Measurements from ENCODE around the gene SMIM26.

Gene SMIM26

DNA sequence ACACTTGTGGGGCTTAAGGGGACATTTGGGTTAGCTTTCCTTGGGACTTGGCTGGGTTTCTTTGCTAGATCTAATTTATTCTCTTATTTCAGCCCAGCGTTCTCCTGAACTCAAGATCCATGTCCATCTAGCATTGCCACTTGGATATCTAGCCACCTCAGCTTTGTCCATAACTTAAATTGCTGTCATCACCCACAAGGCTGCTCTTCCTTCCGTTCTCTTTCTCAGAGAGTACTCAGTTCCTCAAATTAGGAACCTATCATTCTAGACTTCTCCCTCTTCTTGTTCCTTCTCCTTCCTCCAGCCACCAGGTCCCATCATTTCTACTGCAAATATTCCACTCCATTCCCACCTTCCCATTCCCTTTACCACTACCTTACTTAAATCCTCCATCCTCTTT is 4.3 kb downstream of the SMIM26 start:
- H3K27me3 ChIP-seq (ENCODE audit: control insufficient read depth in 5 of 5, insufficient read depth in 4 of 5, low read length in 5 of 5): no peaks in the 10 kb centered on the region
- no peak overlapping the region for H3K4me3 ChIP-seq (ENCODE audit: low read depth in 1 of 5, low read length in 5 of 5)
- H3K36me3 ChIP-seq (ENCODE audit: control insufficient read depth in 5 of 5, insufficient read depth in 5 of 5, low read length in 5 of 5): peaks cover 5 to 14% (median 10%) of the 10 kb centered on the region in 5 donors
- no peak overlapping the region for H3K9ac ChIP-seq (ENCODE audit: low read length in 5 of 5)
- H3K9me3 ChIP-seq (ENCODE audit: control insufficient read depth in 5 of 5, low read length in 5 of 5): no peaks in the 10 kb centered on the region
- H3K4me1 ChIP-seq (ENCODE audit: control insufficient read depth in 5 of 5, insufficient read depth in 5 of 5, low read length in 5 of 5): peaks cover 0 to 12% (median 12%) of the 10 kb centered on the region in 5 donors
- no peak overlapping the region for H3K27ac ChIP-seq (ENCODE audit: low read depth, low read length)

DNA sequence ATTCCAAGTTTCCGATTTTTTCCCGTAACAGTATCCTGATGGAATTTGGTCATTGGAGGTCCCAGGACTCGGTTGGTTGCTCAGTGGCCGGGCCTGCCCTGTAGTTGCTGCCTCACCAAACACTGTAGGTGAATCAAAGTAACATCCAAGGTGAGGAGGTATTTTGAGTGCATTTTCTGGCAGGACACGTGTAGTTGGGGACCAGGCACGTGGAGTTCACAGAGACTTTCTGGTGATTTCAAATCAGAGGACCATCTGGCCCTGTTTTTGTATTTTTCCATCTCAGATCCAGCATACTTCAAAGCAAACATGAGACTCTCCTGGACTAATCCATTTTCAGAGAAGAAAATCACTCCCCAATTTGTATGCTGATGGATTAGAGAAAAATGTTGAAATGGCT is 10.7 kb downstream of the SMIM26 start:
- Histone ChIP-seq H3K9me3 (ENCODE audit: control insufficient read depth in 5 of 5, low read length in 5 of 5) (no peaks in the 10 kb centered on the region), H3K9ac (ENCODE audit: low read length in 5 of 5) (no peak overlapping the region), H3K27ac (ENCODE audit: low read depth, low read length) (no peak overlapping the region), H3K4me3 (ENCODE audit: low read depth in 1 of 5, low read length in 5 of 5) (no peak overlapping the region), H3K27me3 (ENCODE audit: control insufficient read depth in 5 of 5, insufficient read depth in 4 of 5, low read length in 5 of 5) (no peaks in the 10 kb centered on the region), H3K36me3 (ENCODE audit: control insufficient read depth in 5 of 5, insufficient read depth in 5 of 5, low read length in 5 of 5) (no peaks in the 10 kb centered on the region), H3K4me1 (ENCODE audit: control insufficient read depth in 5 of 5, insufficient read depth in 5 of 5, low read length in 5 of 5) (no peaks in the 10 kb centered on the region)

DNA sequence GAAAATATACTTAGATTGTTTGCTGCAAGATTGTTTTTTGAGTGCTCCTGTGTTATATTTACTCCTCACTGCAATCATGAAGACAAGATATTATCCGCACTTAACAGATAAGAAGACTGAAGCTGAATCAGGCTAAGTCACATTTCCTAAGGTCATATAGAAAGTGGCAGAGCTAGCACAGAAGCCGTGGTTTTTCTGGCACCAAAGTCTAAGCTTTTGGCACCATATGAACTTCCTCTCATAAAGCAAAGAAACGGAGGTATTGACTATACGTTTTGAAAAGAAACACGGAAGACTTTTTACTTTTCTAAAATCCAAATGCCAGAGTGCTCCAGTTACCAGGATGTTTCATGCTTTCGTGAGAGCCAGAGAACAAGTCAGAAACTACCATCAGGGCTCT is 11.3 kb downstream of the SMIM26 start:
- no peaks in the 10 kb centered on the region for H3K36me3 ChIP-seq (ENCODE audit: control insufficient read depth in 5 of 5, insufficient read depth in 5 of 5, low read length in 5 of 5)

DNA sequence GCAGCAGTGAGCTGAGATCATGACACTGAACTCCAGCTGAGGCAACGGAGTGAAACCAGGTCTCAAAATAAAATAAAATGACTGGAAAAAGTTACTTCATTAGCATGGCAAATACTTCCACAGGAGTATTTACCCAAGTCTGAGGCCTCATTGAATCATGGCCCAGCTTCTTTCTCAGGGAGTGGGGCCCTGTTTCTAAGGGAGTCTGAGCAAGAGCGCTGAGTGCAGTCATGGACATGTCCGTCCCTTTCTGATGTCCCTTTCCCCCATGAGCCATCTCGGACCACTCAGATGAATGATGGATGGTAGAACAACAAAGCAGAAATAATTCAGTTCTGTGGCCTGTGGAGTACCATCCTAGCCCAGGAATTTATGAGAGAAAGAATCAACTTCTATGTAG is 12.8 kb downstream of the SMIM26 start:
- no peaks in the 10 kb centered on the region for H3K27me3 ChIP-seq (ENCODE audit: control insufficient read depth in 5 of 5, insufficient read depth in 4 of 5, low read length in 5 of 5)
- H3K9me3 ChIP-seq (ENCODE audit: control insufficient read depth in 5 of 5, low read length in 5 of 5): no peaks in the 10 kb centered on the region
- no peak overlapping the region for H3K4me3 ChIP-seq (ENCODE audit: low read depth in 1 of 5, low read length in 5 of 5)
- H3K36me3 ChIP-seq (ENCODE audit: control insufficient read depth in 5 of 5, insufficient read depth in 5 of 5, low read length in 5 of 5): no peaks in the 10 kb centered on the region
- H3K27ac ChIP-seq (ENCODE audit: low read depth, low read length): no peak overlapping the region
- H3K9ac ChIP-seq (ENCODE audit: low read length in 5 of 5): no peak overlapping the region
- H3K4me1 ChIP-seq (ENCODE audit: control insufficient read depth in 5 of 5, insufficient read depth in 5 of 5, low read length in 5 of 5): no peaks in the 10 kb centered on the region

More for the DNA sequence above, 11.3 kb downstream of the SMIM26 start:
- Histone ChIP-seq H3K9me3 (ENCODE audit: control insufficient read depth in 5 of 5, low read length in 5 of 5) (no peaks in the 10 kb centered on the region), H3K27me3 (ENCODE audit: control insufficient read depth in 5 of 5, insufficient read depth in 4 of 5, low read length in 5 of 5) (no peaks in the 10 kb centered on the region), H3K27ac (ENCODE audit: low read depth, low read length) (no peak overlapping the region), H3K9ac (ENCODE audit: low read length in 5 of 5) (no peak overlapping the region), H3K4me1 (ENCODE audit: control insufficient read depth in 5 of 5, insufficient read depth in 5 of 5, low read length in 5 of 5) (no peaks in the 10 kb centered on the region), H3K4me3 (ENCODE audit: low read depth in 1 of 5, low read length in 5 of 5) (no peak overlapping the region)

GRCh38 chr20:18585134-18585533 is 17.9 kb downstream of the SMIM26 start:
- Histone ChIP-seq H3K4me3 (ENCODE audit: low read depth in 1 of 5, low read length in 5 of 5) (no peak overlapping the region), H3K36me3 (ENCODE audit: control insufficient read depth in 5 of 5, insufficient read depth in 5 of 5, low read length in 5 of 5) (no peaks in the 10 kb centered on the region), H3K27ac (ENCODE audit: low read depth, low read length) (no peak overlapping the region), H3K9ac (ENCODE audit: low read length in 5 of 5) (no peak overlapping the region), H3K27me3 (ENCODE audit: control insufficient read depth in 5 of 5, insufficient read depth in 4 of 5, low read length in 5 of 5) (no peaks in the 10 kb centered on the region), H3K4me1 (ENCODE audit: control insufficient read depth in 5 of 5, insufficient read depth in 5 of 5, low read length in 5 of 5) (peaks cover 0 to 18% (median 12%) of the 10 kb centered on the region in 5 donors), H3K9me3 (ENCODE audit: control insufficient read depth in 5 of 5, low read length in 5 of 5) (no peaks in the 10 kb centered on the region)

DNA sequence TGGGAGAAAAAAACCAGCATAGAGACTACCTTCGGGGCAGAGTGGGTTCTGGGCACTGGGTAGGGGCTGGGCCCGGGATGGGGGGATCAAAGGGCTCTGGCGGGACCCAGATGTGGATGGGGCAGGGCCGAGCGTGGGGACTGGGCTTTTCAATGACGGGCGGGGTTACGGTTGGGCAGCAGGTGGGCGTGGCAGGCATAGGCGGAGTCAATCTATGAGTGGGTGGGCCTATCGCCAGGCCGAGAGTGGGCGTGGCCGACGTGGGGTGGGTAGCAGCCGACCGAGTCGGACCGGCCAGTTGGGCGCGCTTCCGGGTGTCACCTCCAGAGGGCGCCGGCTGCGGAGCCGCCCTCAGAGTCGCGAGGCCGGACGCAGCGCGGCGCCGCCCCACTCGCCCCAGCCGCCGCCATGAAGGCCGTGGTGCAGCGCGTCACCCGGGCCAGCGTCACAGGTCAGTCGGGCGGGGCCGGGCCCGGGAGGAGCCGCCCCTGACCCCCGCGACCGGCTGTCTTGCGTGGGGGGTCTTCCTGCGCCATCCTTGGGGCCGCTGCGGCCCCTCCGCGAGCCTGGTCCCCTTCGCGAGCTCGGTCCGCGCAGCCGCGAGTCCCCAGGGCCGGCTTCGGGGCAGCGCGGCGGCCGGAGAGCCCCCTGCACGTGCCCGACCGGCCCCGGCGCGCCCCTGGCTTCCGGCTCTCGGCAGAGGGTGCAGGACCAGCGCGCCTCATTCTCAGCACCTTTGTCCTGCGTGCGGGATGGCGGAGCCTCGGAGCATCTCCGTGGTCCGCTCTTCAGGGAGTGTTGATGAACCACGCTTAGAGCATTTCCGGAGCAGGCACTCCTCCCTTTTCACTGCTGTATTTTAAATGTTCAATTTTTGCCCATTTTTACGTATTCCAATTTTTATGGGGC is 20.7 kb downstream of the SMIM26 start, which contains the start of gene DTD1:
Gene DTD1 (plus strand): TSS at position 390 of the 909 bp plus-strand sequence. CDS start 19 bp downstream, at position 409.
- peak within 1 kb of the TSS; percentile 88 to 95 (median 91) for H3K4me3 ChIP-seq (ENCODE audit: low read depth in 1 of 5, low read length in 5 of 5)
- no peaks in the 10 kb centered on the region for H3K27me3 ChIP-seq (ENCODE audit: control insufficient read depth in 5 of 5, insufficient read depth in 4 of 5, low read length in 5 of 5)
- H3K9me3 ChIP-seq (ENCODE audit: control insufficient read depth in 5 of 5, low read length in 5 of 5): no peaks in the 10 kb centered on the region
- H3K36me3 ChIP-seq (ENCODE audit: control insufficient read depth in 5 of 5, insufficient read depth in 5 of 5, low read length in 5 of 5): no peaks in the 10 kb centered on the region
- peaks cover 0 to 18% (median 12%) of the 10 kb centered on the region in 5 donors for H3K4me1 ChIP-seq (ENCODE audit: control insufficient read depth in 5 of 5, insufficient read depth in 5 of 5, low read length in 5 of 5)
- peak within 1 kb of the TSS; percentile 16 for H3K27ac ChIP-seq (ENCODE audit: low read depth, low read length)
- H3K9ac ChIP-seq (ENCODE audit: low read length in 5 of 5): peak within 1 kb of the TSS; percentile 10 to 82 (median 71)

DNA sequence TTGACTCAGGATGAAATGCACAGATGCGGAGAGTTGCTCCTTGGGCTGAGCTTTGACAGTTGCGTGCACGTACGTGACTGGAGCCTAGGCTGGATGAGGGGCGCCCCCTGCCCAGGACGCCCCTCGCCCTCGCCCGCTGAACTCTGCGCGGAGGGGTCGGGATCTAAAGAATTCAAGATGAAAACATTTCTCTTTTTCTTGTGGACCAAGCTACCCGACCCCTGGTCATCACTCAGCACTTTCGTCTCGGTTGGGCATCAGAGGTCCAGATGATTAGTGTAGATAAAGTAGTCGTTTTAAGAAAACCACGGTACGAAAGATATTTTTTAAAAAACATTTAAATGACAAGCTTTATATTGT is 21.3 kb downstream of the SMIM26 start:
- H3K36me3 ChIP-seq (ENCODE audit: control insufficient read depth in 5 of 5, insufficient read depth in 5 of 5, low read length in 5 of 5): peaks cover 0 to 1% (median under 1%) of the 10 kb centered on the region in 5 donors

DNA sequence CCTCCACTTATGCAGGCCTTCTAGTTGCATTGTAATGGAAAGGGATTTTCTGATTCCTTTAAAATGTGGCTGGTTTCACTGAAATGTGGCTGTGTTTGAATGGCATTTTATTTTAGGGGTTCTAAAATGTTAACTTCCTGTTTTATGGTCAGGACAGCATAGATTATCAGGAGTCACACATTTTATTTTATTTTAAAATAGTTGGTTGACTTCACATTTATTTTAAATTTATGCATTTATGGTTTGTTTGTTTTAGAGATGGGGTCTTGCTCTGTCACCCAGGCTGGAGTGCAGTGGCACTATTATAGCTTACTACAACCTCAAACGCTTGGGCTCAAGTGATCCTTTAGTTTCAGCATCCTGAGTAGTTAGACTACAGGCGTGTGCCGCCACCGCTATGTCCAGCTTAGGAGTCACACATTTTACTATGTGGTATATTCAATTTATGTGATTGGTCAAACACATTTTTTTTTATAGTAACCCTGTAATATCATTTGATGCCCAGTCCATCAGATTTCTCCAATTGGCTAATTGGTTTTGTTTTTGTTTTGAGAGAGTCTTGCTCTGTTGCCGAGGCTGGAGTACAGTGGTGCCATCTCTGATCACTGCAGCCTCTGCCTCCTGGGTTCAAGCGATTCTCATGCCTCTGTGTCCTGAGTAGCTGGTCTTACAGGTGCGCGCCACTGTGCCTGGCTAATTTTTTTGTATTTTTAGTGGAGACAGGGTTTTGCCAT is 22.9 kb downstream of the SMIM26 start:
- peaks cover 0 to 12% (median 9%) of the 10 kb centered on the region in 5 donors for H3K36me3 ChIP-seq (ENCODE audit: control insufficient read depth in 5 of 5, insufficient read depth in 5 of 5, low read length in 5 of 5)

More for the DNA sequence above, 21.3 kb downstream of the SMIM26 start:
- no peaks in the 10 kb centered on the region for H3K9me3 ChIP-seq (ENCODE audit: control insufficient read depth in 5 of 5, low read length in 5 of 5)
- H3K27me3 ChIP-seq (ENCODE audit: control insufficient read depth in 5 of 5, insufficient read depth in 4 of 5, low read length in 5 of 5): no peaks in the 10 kb centered on the region
- H3K4me3 ChIP-seq (ENCODE audit: low read depth in 1 of 5, low read length in 5 of 5): peak overlapping the region; percentile 88 to 95 (median 91)
- H3K27ac ChIP-seq (ENCODE audit: low read depth, low read length): peak overlapping the region; percentile 16
- H3K4me1 ChIP-seq (ENCODE audit: control insufficient read depth in 5 of 5, insufficient read depth in 5 of 5, low read length in 5 of 5): peaks cover 0 to 18% (median 12%) of the 10 kb centered on the region in 5 donors
- H3K9ac ChIP-seq (ENCODE audit: low read length in 5 of 5): peak overlapping the region; percentile 10 to 82 (median 71)

GRCh38 chr20:18596270-18596669 is 29.0 kb downstream of the SMIM26 start:
- H3K27ac ChIP-seq (ENCODE audit: low read depth, low read length): no peak overlapping the region
- no peaks in the 10 kb centered on the region for H3K9me3 ChIP-seq (ENCODE audit: control insufficient read depth in 5 of 5, low read length in 5 of 5)
- no peak overlapping the region for H3K4me3 ChIP-seq (ENCODE audit: low read depth in 1 of 5, low read length in 5 of 5)
- H3K36me3 ChIP-seq (ENCODE audit: control insufficient read depth in 5 of 5, insufficient read depth in 5 of 5, low read length in 5 of 5): peaks cover 10 to 28% (median 18%) of the 10 kb centered on the region in 5 donors
- no peak overlapping the region for H3K9ac ChIP-seq (ENCODE audit: low read length in 5 of 5)
- H3K4me1 ChIP-seq (ENCODE audit: control insufficient read depth in 5 of 5, insufficient read depth in 5 of 5, low read length in 5 of 5): peaks cover 0 to 3% (median 0%) of the 10 kb centered on the region in 5 donors
- H3K27me3 ChIP-seq (ENCODE audit: control insufficient read depth in 5 of 5, insufficient read depth in 4 of 5, low read length in 5 of 5): no peaks in the 10 kb centered on the region

More for the DNA sequence above, 22.9 kb downstream of the SMIM26 start:
- Histone ChIP-seq H3K9me3 (ENCODE audit: control insufficient read depth in 5 of 5, low read length in 5 of 5) (no peaks in the 10 kb centered on the region), H3K4me1 (ENCODE audit: control insufficient read depth in 5 of 5, insufficient read depth in 5 of 5, low read length in 5 of 5) (peaks cover 0 to 18% (median 12%) of the 10 kb centered on the region in 5 donors), H3K9ac (ENCODE audit: low read length in 5 of 5) (no peak overlapping the region), H3K27ac (ENCODE audit: low read depth, low read length) (no peak overlapping the region), H3K27me3 (ENCODE audit: control insufficient read depth in 5 of 5, insufficient read depth in 4 of 5, low read length in 5 of 5) (no peaks in the 10 kb centered on the region), H3K4me3 (ENCODE audit: low read depth in 1 of 5, low read length in 5 of 5) (no peak overlapping the region)

DNA sequence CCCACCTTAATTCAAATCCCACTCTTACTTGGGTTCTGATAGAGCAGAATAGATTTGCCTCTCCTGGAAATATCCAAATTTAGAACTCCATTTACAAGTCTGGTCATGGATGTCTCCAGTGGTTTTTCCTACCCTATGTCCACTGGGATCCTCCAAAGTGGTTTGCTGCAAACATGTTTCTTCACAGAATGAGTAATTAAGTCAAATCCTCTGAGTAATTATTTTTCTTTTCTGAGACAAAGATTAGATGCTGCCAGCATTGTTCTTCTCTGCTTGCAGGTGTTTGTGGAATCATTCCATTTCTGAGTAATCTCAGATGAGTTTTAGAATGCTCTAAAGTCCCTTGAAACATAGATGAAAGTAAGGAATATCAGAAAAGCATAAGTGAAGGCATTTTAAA is 42.5 kb downstream of the SMIM26 start:
- Histone ChIP-seq H3K36me3 (ENCODE audit: control insufficient read depth in 5 of 5, insufficient read depth in 5 of 5, low read length in 5 of 5) (peaks cover 0 to 7% (median 0%) of the 10 kb centered on the region in 5 donors), H3K4me1 (ENCODE audit: control insufficient read depth in 5 of 5, insufficient read depth in 5 of 5, low read length in 5 of 5) (no peaks in the 10 kb centered on the region), H3K9ac (ENCODE audit: low read length in 5 of 5) (no peak overlapping the region), H3K4me3 (ENCODE audit: low read depth in 1 of 5, low read length in 5 of 5) (no peak overlapping the region), H3K27me3 (ENCODE audit: control insufficient read depth in 5 of 5, insufficient read depth in 4 of 5, low read length in 5 of 5) (no peaks in the 10 kb centered on the region), H3K27ac (ENCODE audit: low read depth, low read length) (no peak overlapping the region), H3K9me3 (ENCODE audit: control insufficient read depth in 5 of 5, low read length in 5 of 5) (no peaks in the 10 kb centered on the region)

All from subcutaneous abdominal adipose tissue (tissue), 5 donors.